Measurements from ENCODE around the gene PTPDC1. TPM values are rescaled to one million over a fixed set of nuclear protein-coding genes. Genes with fewer than 3 reads are reported as not detected.

The PTPDC1 gene
- total and polyA plus RNA-seq, 9 of the 15 experiments (the other 6 are each of a cell fraction or from before 2014, with no cell fraction given): 1.1 to 8.1 (median 5.7) TPM

DNA sequence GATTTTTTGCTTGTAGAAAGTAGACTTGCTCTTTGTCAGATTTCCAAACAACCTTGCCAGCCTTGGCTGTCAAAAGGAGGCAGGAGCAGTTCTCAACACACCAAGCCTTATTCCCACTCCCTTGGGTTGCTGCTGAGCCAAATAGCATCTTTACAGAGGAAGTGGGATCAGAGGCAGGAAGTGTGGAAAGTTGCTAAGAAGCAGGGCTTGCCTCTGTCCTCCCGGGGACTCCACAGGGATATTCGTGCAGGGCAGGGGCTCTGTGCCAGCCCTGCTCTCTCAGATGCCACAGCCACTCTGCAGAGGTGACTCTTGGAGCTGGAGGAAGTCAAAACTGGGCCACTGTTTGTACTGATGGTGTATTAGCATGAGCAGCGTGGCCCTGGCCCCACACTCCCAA is 24.3 kb downstream of the PTPDC1 start:
- in situ Hi-C loops (cut with MboI) (no loop called here), intact Hi-C loops (cut with micrococcal nuclease) (no loop called here)
- H3K27ac ChIP-seq (ENCODE audit: extremely low read depth, low read depth, low read length): no peak overlapping the region
- H3K36me3 ChIP-seq (ENCODE audit: control insufficient read depth, insufficient read depth, low read length): no peaks in the 10 kb centered on the region; the same call in 2 of the 3 replicates
- no peaks in the 10 kb centered on the region for H3K9me1 ChIP-seq (ENCODE audit: control insufficient read depth, insufficient read depth, low read length)
- peak overlapping the region in 1 of 2 experiments; percentile 11; a peak in 1 of 4 replicates for H3K9ac ChIP-seq (ENCODE audit: insufficient read depth in 1 of 2, low read depth in 2 of 2, low read length in 2 of 2)
- no peaks in the 10 kb centered on the region for H3K27me3 ChIP-seq (ENCODE audit: control insufficient read depth in 2 of 2, insufficient read depth in 2 of 2, low read length in 2 of 2)
- ChIA-PET CTCF (ENCODE audit: low intra/inter-chr PET ratio) (no interaction called here), POLR2A (no interaction called here)
- BruUV-seq (replicated peaks): no TSS peak
- peak; percentile 54; the same call in 1 of the 2 replicates for TF ChIP-seq SPI1 (IDR thresholded peaks at IDR 0.05; ENCODE audit: borderline replicate concordance, low read depth, low read length)
- no peak for TF ChIP-seq ATF1 (CRISPR knock-in tag; IDR thresholded peaks at IDR 0.05)
- TF ChIP-seq ATF1 (tag; IDR thresholded peaks at IDR 0.05): no peak
- H3K4me2 ChIP-seq (ENCODE audit: insufficient read depth, low read length): no peak overlapping the region
- no peaks in the 10 kb centered on the region for H3K79me2 ChIP-seq (ENCODE audit: control insufficient read depth, insufficient read depth, low read length)
- no peaks in the 10 kb centered on the region for H4K20me1 ChIP-seq (replicated peaks; ENCODE audit: control insufficient read depth, insufficient read depth, low read length)
- DNase-seq (ENCODE audit: extremely low read depth in 1 of 4, low spot score in 3 of 4) (no peak), ATAC-seq (no peak), FAIRE-seq (no peak)
- no peak overlapping the region for H3K4me3 ChIP-seq
- no peaks in the 10 kb centered on the region for H3K9me3 ChIP-seq (replicated peaks; ENCODE audit: control insufficient read depth, insufficient read depth, low read depth, low read length)
- H2AFZ ChIP-seq (ENCODE audit: low read depth, low read length): 0 out of 2 replicates have a peak overlapping the region, but pooled peaks have one; percentile 3
- WGBS (ENCODE audit: insufficient coverage, low coverage, missing lambda C conversion rate): 63% methylated on average over 3 of the region's 3 CpGs
- H3K4me1 ChIP-seq (replicated peaks in 1 of 2; ENCODE audit: control insufficient read depth in 2 of 2, insufficient read depth in 2 of 2, low read length in 2 of 2): peaks cover 13 to 34% of the 10 kb centered on the region in 2 experiments

GRCh38 chr9:94110821-94111252 is 26.6 kb downstream of the PTPDC1 start:
- peak; percentile 89 for FAIRE-seq
- Histone ChIP-seq H3K27ac (ENCODE audit: extremely low read depth, low read depth, low read length) (peak overlapping the region; percentile 60), H4K20me1 (replicated peaks; ENCODE audit: control insufficient read depth, insufficient read depth, low read length) (no peaks in the 10 kb centered on the region), H3K79me2 (ENCODE audit: control insufficient read depth, insufficient read depth, low read length) (no peaks in the 10 kb centered on the region), H3K4me1 (replicated peaks in 1 of 2; ENCODE audit: control insufficient read depth in 2 of 2, insufficient read depth in 2 of 2, low read length in 2 of 2) (peaks cover 13 to 34% of the 10 kb centered on the region in 2 experiments), H3K4me3 (no peak overlapping the region), H3K36me3 (ENCODE audit: control insufficient read depth, insufficient read depth, low read length) (no peaks in the 10 kb centered on the region; the same call in 2 of the 3 replicates), H3K27me3 (ENCODE audit: control insufficient read depth in 2 of 2, insufficient read depth in 2 of 2, low read length in 2 of 2) (no peaks in the 10 kb centered on the region), H3K9me3 (replicated peaks; ENCODE audit: control insufficient read depth, insufficient read depth, low read depth, low read length) (no peaks in the 10 kb centered on the region), H3K9ac (ENCODE audit: insufficient read depth in 1 of 2, low read depth in 2 of 2, low read length in 2 of 2) (peak overlapping the region in 1 of 2 experiments; percentile 24; a peak in 1 of 4 replicates), H3K9me1 (ENCODE audit: control insufficient read depth, insufficient read depth, low read length) (no peaks in the 10 kb centered on the region), H2AFZ (ENCODE audit: low read depth, low read length) (peak overlapping the region; percentile 28; the same call in 1 of the 2 replicates), H3K4me2 (ENCODE audit: insufficient read depth, low read length) (peak overlapping the region; percentile 54)
- no TSS peak for BruUV-seq (replicated peaks)
- POLR2A ChIA-PET: interaction anchor here (0.6 to 2.5 kb wide), 9 partner anchors 11 to 1136 kb away, joined by 3 to 18 read pairs (median 3); no protein-coding TSS in a partner anchor
- intact Hi-C loops (cut with micrococcal nuclease): loop anchor here (2.0 kb wide), 1 partner anchor 56 kb away; no protein-coding TSS in a partner anchor
- CTCF ChIA-PET (ENCODE audit: low intra/inter-chr PET ratio): no interaction called here
- in situ Hi-C loops (cut with MboI): no loop called here
- 0% methylated on average over 3 of the region's 3 CpGs for WGBS (ENCODE audit: insufficient coverage, low coverage, missing lambda C conversion rate)
- ATAC-seq: peak; percentile 65
- DNase-seq (ENCODE audit: extremely low read depth in 1 of 4, low spot score in 3 of 4): peak in 2 of 4 experiments; percentile 59 to 78
- TF ChIP-seq, protein P1, sequence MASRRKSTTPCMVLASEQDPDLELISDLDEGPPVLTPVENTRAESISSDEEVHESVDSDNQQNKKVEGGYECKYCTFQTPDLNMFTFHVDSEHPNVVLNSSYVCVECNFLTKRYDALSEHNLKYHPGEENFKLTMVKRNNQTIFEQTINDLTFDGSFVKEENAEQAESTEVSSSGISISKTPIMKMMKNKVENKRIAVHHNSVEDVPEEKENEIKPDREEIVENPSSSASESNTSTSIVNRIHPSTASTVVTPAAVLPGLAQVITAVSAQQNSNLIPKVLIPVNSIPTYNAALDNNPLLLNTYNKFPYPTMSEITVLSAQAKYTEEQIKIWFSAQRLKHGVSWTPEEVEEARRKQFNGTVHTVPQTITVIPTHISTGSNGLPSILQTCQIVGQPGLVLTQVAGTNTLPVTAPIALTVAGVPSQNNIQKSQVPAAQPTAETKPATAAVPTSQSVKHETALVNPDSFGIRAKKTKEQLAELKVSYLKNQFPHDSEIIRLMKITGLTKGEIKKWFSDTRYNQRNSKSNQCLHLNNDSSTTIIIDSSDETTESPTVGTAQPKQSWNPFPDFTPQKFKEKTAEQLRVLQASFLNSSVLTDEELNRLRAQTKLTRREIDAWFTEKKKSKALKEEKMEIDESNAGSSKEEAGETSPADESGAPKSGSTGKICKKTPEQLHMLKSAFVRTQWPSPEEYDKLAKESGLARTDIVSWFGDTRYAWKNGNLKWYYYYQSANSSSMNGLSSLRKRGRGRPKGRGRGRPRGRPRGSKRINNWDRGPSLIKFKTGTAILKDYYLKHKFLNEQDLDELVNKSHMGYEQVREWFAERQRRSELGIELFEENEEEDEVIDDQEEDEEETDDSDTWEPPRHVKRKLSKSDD (conservative IDR thresholded peaks at IDR 0.05; ENCODE audit: low read length): no peak
- TF ChIP-seq, protein P2, sequence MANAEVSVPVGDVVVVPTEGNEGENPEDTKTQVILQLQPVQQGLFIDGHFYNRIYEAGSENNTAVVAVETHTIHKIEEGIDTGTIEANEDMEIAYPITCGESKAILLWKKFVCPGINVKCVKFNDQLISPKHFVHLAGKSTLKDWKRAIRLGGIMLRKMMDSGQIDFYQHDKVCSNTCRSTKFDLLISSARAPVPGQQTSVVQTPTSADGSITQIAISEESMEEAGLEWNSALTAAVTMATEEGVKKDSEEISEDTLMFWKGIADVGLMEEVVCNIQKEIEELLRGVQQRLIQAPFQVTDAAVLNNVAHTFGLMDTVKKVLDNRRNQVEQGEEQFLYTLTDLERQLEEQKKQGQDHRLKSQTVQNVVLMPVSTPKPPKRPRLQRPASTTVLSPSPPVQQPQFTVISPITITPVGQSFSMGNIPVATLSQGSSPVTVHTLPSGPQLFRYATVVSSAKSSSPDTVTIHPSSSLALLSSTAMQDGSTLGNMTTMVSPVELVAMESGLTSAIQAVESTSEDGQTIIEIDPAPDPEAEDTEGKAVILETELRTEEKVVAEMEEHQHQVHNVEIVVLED (CRISPR knock-in tag; IDR thresholded peaks at IDR 0.05): no peak
- TF ChIP-seq NFRKB (IDR thresholded peaks at IDR 0.05; ENCODE audit: low read depth): no peak
- peak; percentile 65 for TF ChIP-seq CCNT2 (IDR thresholded peaks at IDR 0.05; ENCODE audit: borderline replicate concordance, extremely low read depth, insufficient read length, low read depth, low read length)
- TF ChIP-seq ZFP1 (CRISPR knock-in tag; IDR thresholded peaks at IDR 0.05): no peak
- TF ChIP-seq, protein P3, sequence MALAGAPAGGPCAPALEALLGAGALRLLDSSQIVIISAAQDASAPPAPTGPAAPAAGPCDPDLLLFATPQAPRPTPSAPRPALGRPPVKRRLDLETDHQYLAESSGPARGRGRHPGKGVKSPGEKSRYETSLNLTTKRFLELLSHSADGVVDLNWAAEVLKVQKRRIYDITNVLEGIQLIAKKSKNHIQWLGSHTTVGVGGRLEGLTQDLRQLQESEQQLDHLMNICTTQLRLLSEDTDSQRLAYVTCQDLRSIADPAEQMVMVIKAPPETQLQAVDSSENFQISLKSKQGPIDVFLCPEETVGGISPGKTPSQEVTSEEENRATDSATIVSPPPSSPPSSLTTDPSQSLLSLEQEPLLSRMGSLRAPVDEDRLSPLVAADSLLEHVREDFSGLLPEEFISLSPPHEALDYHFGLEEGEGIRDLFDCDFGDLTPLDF (CRISPR knock-in tag; IDR thresholded peaks at IDR 0.05): no peak
- no peak for TF ChIP-seq SREBF2 (CRISPR knock-in tag; IDR thresholded peaks at IDR 0.05)
- TF ChIP-seq FOXJ3 (CRISPR knock-in tag; IDR thresholded peaks at IDR 0.05): no peak

Measured in K562 (cell line).